HepG2 (cell line): ENCODE results near the gene TBC1D19. TPM values are rescaled to one million over a fixed set of nuclear protein-coding genes. Genes with fewer than 3 reads are reported as not detected.

Experiments
- ATAC-seq: fragments of 200-7000 bp; cut with Tn5 transposase; 3 replicates; pipeline ENCODE4 v1.9.1; 2020; ENCODE audit warnings: mild to moderate bottlenecking, moderate library complexity
- BruUV-seq: library from RNA; stranded (reverse); fragments of 400-500 nt; replicated peaks from 2 replicates; lab custom pipeline; 2021; lab: Mats Ljungman, UMichigan
- CTCF ChIA-PET: fragments of 300-600 bp; formaldehyde crosslinking; extraction: SDS; loops from one replicate; lab custom pipeline; 2021; ENCODE audit warnings: low total read pairs, inconsistent platforms, low intra/inter-chr PET ratio; lab: Yijun Ruan, JAX
- POLR2A ChIA-PET: fragments of 350-600 bp; sonication (Branson Sonifier 250); formaldehyde crosslinking; loops from one replicate; lab custom pipeline; 2020; ENCODE audit warnings: antibody characterized with exemption, inconsistent platforms; lab: Yijun Ruan, JAX
- DNase-seq: peaks from one replicate; pipeline ENCODE4 v3.0.0-alpha.2; 2015; ENCODE audit warnings: low spot score
- FAIRE-seq: peaks from 3 replicates; lab custom pipeline; 2011; peaks lifted over from hg19 to GRCh38; lab: Jason Lieb, UNC
- H2AFZ ChIP-seq: one replicate; pipeline ENCODE4 v1.6.1; 2011; ENCODE audit warnings: low read length, inconsistent platforms
- H3K27ac ChIP-seq: fragments of 300-600 bp; 3 replicates; pipeline ENCODE4 v1.8.0; 2011; ENCODE audit warnings: mixed run types, mild to moderate bottlenecking, mixed read lengths, low read length, inconsistent platforms; ENCODE audit not compliant: insufficient read depth; ENCODE audit errors: extremely low read length
- H3K27me3 ChIP-seq, 2 experiments: fragments of 200-600 bp in 1 of 2; 2 replicates in 1 of 2; 3 replicates in 1 of 2; pipeline versions ENCODE4 v1.6.0 to v1.8.0; 2011; ENCODE audit warnings: low read length in 2 of 2, mild to moderate bottlenecking in 2 of 2, moderate library complexity in 2 of 2, inconsistent platforms in 1 of 2; ENCODE audit not compliant: insufficient read depth in 2 of 2, control insufficient read depth in 1 of 2
- H3K36me3 ChIP-seq, 2 experiments: fragments of 200-600 bp in 1 of 2; replicated peaks in 1 of 2; 2 replicates in 1 of 2; 3 replicates in 1 of 2; pipeline versions ENCODE4 v1.5.1 to v1.8.0; 2011; ENCODE audit warnings: low read length in 2 of 2, inconsistent platforms in 1 of 2; ENCODE audit not compliant: insufficient read depth in 2 of 2, control insufficient read depth in 1 of 2
- H3K4me1 ChIP-seq: 2 replicates; pipeline ENCODE4 v1.5.1; 2012; ENCODE audit warnings: low read length, inconsistent platforms; ENCODE audit not compliant: insufficient read depth
- H3K4me2 ChIP-seq: 2 replicates; pipeline ENCODE4 v1.6.0; 2011; ENCODE audit warnings: low read depth, low read length, inconsistent platforms
- H3K4me3 ChIP-seq, 3 experiments: fragments of 200-600 bp in 1 of 3; sonication (generic), shearing (Covaris generic) in 1 of 3; replicated peaks in 1 of 3; 2 replicates each; pipeline ENCODE4 v1.5.1; 2011 to 2016; ENCODE audit warnings: low read length in 3 of 3, inconsistent platforms in 2 of 3, low read depth in 2 of 3, mild to moderate bottlenecking in 2 of 3, control low read depth in 1 of 3, mixed read lengths in 1 of 3; ENCODE audit not compliant: insufficient read depth in 1 of 3
- H3K79me2 ChIP-seq: one replicate; pipeline ENCODE4 v1.6.1; 2011; ENCODE audit warnings: low read length, inconsistent platforms; ENCODE audit not compliant: insufficient read depth
- H3K9ac ChIP-seq: 2 replicates; pipeline ENCODE4 v1.6.0; 2011; ENCODE audit warnings: mild to moderate bottlenecking, low read depth, low read length, inconsistent platforms; ENCODE audit not compliant: insufficient read depth
- H3K9me3 ChIP-seq: 2 replicates; pipeline ENCODE4 v1.5.1; 2012; ENCODE audit warnings: mild to moderate bottlenecking, low read length
- H4K20me1 ChIP-seq: 2 replicates; pipeline ENCODE4 v1.6.0; 2011; ENCODE audit warnings: inconsistent platforms, mild to moderate bottlenecking, low read length, moderate library complexity; ENCODE audit not compliant: insufficient read depth
- HOMEZ ChIP-seq: IDR thresholded peaks from 2 replicates; pipeline ENCODE4 v1.6.1; 2016; ENCODE audit warnings: low read depth
- KLF13 ChIP-seq: sonication (generic); formaldehyde crosslinking; IDR thresholded peaks from 2 replicates; pipeline ENCODE4 v1.4.0; 2020; ENCODE audit warnings: mild to moderate bottlenecking, missing genetic modification reagents
- ZNF292 ChIP-seq: sonication (generic); formaldehyde crosslinking; IDR thresholded peaks from 2 replicates; pipeline ENCODE4 v1.8.1; 2022; ENCODE audit warnings: mild to moderate bottlenecking, low read depth, missing genetic modification reagents, borderline replicate concordance
- ZNF331 ChIP-seq: sonication (generic); formaldehyde crosslinking; IDR thresholded peaks from 2 replicates; pipeline ENCODE4 v1.4.0; 2020; ENCODE audit warnings: missing genetic modification reagents
- ZNF530 ChIP-seq: sonication (generic); formaldehyde crosslinking; IDR thresholded peaks from 2 replicates; pipeline ENCODE4 v1.5.0; 2020; ENCODE audit warnings: low read depth, mild to moderate bottlenecking, missing genetic modification reagents
- WGBS: methylation state at CpG from one replicate; pipeline ENCODE4 v1.1.6; 2017; ENCODE audit warnings: low lambda C conversion rate; 5-methylcytosine and 5-hydroxymethylcytosine counted together
- in situ Hi-C: cut with HindIII; loops from 2 replicates; pipeline ENCODE4 v1.10.0; 2017; ENCODE audit warnings: low pct_unique_long_range_greater_than_20kb; ENCODE audit not compliant: extremely low pct_ligation_motif_present
- intact Hi-C: fragments of 100-400 bp; cut with micrococcal nuclease; formaldehyde crosslinking; loops from one replicate; pipeline ENCODE4 v1.10.0; 2022; ENCODE audit not compliant: unreplicated experiment
- polyA plus RNA-seq, 8 experiments: library from polyadenylated mRNA; depleted of rRNA in 3 of 8; stranded (reverse) in 7 of 8; unstranded in 1 of 8; fragments of >200 nt; fragmentation: Illumina TruSeq in 4 of 8; extraction: Trizol in 4 of 8; gene quantifications; 2 replicates each; pipeline versions ENCODE4 v1.2.1 to v1.2.3, GENCODE V29; 2011 to 2016; ENCODE audit warnings: low read depth in 4 of 8, missing spikeins in 1 of 8, mixed read lengths in 1 of 8; ENCODE audit not compliant: insufficient read depth in 1 of 8
- total RNA-seq, 5 experiments: library from RNA; depleted of rRNA; stranded (reverse); fragments of >200 nt; fragmentation: Illumina TruSeq; extraction: Trizol; gene quantifications; 2 replicates each; pipeline ENCODE4 v1.2.3, GENCODE V29; 2016; ENCODE audit warnings: low read depth in 1 of 5
- TF ChIP-seq, protein P1 (sequence below): sonication (generic); formaldehyde crosslinking; IDR thresholded peaks from 2 replicates; pipeline ENCODE4 v1.8.0; 2022; ENCODE audit warnings: low read depth, missing genetic modification reagents

The TBC1D19 gene
- total and polyA plus RNA-seq, 2 of the 13 experiments (the other 11 are each of a cell fraction or from before 2014, with no cell fraction given), result 1.6 to 3.5 TPM

DNA sequence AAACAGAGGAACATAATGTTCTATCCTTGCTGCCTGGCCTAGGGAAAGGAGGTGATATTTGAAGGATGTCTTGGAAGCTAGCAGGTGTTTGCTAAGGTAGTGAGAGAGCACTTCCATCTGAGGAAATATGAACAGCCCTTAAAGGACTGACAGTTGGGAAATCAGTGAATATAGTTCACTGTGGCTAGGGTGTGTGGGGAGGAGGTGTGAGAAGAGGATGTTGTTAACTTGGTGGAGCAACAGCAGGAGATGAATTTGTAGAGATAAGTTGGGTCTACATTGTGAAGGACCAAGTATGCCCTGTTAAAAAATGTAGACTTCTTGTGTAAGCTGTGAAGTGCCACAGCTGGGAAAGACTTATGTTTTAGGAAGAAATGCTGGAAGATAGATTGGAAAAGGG lies 25.5 kb downstream of the TBC1D19 start (continued):
- no peak for TF ChIP-seq HOMEZ

GRCh38 chr4:26609868-26610267 lies 26.0 kb downstream of the TBC1D19 start:
- Histone ChIP-seq H3K4me1 (no peaks in the 10 kb centered on the region), H3K36me3 (no peaks in the 10 kb centered on the region), H3K4me3 (no peak overlapping the region), H3K9ac (no peak overlapping the region), H3K79me2 (no peaks in the 10 kb centered on the region), H3K27me3 (no peaks in the 10 kb centered on the region), H3K27ac (no peak overlapping the region), H3K9me3 (no peaks in the 10 kb centered on the region), H4K20me1 (no peaks in the 10 kb centered on the region), H3K4me2 (no peak overlapping the region), H2AFZ (no peak overlapping the region)
- DNase-seq, result no peak
- in situ Hi-C loops, result no loop called here
- CTCF ChIA-PET, result no interaction called here
- FAIRE-seq, result no peak
- WGBS, result 40% methylated on average over 2 of the region's 2 CpGs
- BruUV-seq, result no TSS peak
- no peak for TF ChIP-seq ZNF530 (CRISPR knock-in tag)
- TF ChIP-seq ZNF331 (CRISPR knock-in tag), result no peak
- no peak for TF ChIP-seq ZNF292 (CRISPR knock-in tag)
- no peak for TF ChIP-seq KLF13 (CRISPR knock-in tag)
- TF ChIP-seq, protein P1, sequence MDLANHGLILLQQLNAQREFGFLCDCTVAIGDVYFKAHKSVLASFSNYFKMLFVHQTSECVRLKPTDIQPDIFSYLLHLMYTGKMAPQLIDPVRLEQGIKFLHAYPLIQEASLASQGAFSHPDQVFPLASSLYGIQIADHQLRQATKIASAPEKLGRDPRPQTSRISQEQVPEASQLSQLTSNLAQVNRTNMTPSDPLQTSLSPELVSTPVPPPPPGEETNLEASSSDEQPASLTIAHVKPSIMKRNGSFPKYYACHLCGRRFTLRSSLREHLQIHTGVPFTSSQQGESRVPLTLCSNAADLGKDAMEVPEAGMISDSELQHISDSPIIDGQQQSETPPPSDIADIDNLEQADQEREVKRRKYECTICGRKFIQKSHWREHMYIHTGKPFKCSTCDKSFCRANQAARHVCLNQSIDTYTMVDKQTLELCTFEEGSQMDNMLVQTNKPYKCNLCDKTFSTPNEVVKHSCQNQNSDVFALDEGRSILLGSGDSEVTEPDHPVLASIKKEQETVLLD (CRISPR knock-in tag), result no peak
- intact Hi-C loops, result no loop called here
- ATAC-seq, result no peak
- POLR2A ChIA-PET, result no interaction called here
